ENCODE measurements around the gene DIAPH2.

Gene DIAPH2

DNA sequence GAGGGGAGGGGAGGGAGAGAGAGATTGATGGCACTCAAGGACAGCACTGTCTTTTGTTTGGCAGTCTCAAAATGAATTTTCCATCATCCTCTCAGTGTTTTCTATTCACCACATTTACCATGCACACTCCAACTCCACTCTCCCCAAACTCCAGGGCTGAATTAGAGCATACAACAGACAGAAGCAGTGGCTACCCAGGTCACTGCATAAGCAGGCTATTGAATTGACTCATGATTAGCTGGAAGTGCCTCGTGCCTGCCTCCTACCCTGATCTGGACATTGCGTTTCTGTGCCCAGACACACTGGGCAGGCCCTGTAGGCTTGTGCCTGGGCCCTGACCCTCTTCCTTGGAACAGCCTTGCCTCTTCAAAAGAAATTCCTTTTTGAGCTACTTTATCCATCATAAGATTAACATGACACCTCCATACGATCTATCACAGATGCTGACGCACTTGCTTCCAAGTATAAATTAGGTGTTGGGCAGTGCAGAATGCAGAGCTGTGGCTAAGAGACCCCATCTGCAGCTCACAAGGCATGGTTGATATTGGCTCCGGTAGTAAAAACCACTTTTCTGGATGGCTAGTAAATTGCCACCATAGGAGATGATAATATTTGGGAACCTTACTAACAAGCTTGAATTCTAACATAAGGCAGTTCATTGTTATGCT, 952.0 kb downstream of the DIAPH2 start:
- DNase-seq (ENCODE audit: low spot score) = no peak
- FAIRE-seq = no peak

DNA sequence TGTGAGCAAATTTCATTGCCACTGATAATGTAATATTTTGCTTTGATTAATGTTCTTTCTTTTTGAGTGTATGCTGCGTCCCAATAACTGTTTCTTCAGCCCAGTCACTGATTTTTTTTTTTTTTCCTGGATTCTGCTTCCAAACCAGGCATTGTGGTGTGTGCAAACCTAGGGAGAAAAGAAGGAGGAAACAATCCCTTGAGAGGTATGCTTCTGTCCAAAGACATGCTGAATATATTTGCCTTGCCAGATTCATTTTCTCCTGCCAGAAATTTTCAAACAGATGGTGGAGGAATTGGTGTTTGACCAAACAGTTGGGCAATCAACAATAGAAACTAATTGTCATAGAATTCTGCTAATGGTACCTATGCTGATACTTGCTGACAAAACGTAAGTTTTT, 952.6 kb downstream of the DIAPH2 start:
- no peak for FAIRE-seq
- no peak for DNase-seq (ENCODE audit: low spot score)

DNA sequence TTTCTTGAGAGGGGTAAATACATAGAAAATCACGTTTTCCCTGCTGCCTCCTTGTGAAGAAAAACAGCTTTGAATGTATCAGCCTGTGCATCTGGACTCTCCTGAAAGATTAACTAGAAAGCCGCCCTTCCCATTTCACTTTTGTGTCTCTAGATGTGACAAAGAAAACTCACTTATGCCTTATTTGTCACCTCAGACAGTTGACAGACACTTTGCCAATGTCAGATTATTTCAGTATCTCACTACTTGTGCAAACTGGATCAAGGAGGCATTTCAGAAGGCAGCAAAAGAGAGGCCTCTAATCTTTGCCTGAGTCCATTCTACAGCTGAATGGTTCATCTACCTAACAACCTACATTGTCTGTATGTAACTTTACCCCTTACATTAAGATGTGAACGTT, 954.0 kb downstream of the DIAPH2 start:
- DNase-seq (ENCODE audit: low spot score) (no peak), FAIRE-seq (no peak)

DNA sequence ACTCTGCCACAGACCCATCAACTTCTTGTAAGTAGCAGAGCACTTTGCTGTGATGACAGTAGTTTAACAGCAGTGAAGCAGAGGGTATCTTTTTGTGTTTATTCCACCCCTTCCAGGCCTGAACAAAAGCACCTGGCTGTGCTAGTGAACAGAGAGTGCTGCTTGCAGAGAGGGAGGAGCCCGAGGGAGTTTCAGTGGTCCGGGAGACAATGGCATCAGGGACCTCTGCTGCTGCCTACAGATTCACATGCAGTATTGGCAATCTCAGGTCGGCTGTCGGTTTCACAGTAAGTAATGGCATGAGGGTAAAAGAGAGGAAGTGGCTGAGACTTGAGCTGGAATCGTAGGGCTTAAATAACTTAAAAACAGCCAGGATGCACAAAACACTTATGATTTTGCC, 954.9 kb downstream of the DIAPH2 start:
- no peak for DNase-seq (ENCODE audit: low spot score)
- no peak for FAIRE-seq

Measured in urothelium cell line (cell line).